GM18508 (cell line): ENCODE data around the gene CRACDL.

Experiments used
- ATAC-seq: cut with Tn5 transposase; IDR thresholded peaks from one replicate; pipeline ENCODE4 v1.9.1; 2021; ENCODE audit warnings: moderate number of reproducible peaks; ENCODE audit not compliant: insufficient read depth, unreplicated experiment

The CRACDL gene

DNA sequence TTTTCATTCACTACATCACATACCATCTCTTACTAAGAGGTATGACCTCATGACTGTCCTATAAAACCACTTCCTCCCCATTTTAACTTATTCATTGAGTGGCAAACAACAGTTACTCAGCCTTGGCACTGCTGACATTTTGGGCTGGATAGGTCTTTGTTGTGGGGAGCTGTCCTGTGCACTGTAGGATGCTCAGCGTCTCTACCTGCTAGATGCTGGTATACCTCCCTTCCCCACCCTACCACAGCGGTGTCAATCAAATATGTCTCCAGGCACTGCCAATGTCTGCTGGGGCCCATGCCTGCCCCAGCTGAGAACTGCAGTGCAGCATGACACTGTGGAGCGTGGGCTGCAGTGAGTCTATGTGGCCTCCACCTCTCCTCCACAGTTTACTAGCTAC lies 128.8 kb downstream of the CRACDL start:
- ATAC-seq = no peak

- ATAC-seq = no peak
Observed at GRCh38 chr2:98806236-98806697, 129.8 kb downstream of the CRACDL start.

GRCh38 chr2:98805412-98806171 lies 130.4 kb downstream of the CRACDL start:
- no peak for ATAC-seq

GRCh38 chr2:98804736-98805135 lies 131.3 kb downstream of the CRACDL start:
- ATAC-seq = no peak

DNA sequence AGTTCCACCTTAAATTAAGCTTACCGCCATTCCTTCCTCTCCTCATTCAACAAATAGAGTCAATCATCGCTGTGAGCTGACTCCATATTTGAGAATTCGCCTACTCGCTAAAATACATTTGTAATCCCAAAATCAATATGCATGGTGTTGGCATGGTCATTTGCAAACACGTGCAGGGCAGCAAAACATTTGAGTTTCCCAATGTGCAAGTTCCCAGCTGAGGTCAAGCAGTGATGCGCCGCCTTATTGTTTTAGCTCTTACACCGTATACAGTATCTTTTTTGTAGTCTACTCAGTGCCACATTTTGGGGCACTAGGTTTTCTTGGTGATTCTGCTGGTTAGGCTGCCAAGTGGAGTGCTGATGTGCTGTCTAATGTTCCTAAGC lies 131.8 kb downstream of the CRACDL start:
- no peak for ATAC-seq

GRCh38 chr2:98803405-98804264 lies 132.4 kb downstream of the CRACDL start:
- ATAC-seq = no peak

- no peak for ATAC-seq
Observed at GRCh38 chr2:98802344-98802743, 133.7 kb downstream of the CRACDL start.

DNA sequence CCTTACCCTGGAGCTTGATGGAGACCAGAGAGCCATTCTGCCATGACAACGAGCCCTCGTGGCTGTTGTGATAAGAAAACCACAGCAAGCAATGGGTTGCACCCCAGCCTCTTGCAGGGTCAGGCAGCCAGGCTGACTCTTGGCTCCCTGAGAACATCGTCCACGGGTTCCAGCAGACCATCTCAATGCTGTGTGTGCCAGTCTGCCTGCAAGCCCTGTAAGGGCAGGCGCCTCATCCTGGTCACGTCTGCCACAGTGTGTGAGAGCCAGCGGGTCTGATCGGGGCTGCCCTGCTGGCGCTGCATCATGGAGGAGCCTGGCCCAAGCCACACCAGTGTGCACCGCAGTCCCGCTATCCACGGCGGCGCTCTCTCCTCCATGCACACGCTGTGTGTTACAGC lies 134.1 kb downstream of the CRACDL start:
- ATAC-seq = no peak

DNA sequence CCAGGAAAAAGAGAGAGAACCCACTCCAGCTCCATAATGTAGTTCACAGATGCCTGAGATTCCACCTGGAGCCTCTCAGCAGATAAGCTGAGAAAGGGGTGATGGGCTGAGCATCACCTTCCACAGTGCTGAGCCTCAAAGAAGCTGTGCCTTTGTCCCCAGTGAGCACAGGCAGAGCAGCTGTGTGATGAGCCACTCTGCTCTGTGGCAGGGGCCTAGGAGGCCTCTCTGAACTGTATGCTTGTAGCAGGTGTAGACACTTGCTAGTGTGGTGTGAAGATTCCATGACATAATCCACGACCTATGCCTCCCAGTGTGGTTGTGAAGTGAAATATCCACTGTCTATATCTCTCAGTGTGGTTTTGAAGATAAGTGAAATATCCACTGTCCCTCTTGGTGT lies 134.7 kb downstream of the CRACDL start:
- no peak for ATAC-seq

DNA sequence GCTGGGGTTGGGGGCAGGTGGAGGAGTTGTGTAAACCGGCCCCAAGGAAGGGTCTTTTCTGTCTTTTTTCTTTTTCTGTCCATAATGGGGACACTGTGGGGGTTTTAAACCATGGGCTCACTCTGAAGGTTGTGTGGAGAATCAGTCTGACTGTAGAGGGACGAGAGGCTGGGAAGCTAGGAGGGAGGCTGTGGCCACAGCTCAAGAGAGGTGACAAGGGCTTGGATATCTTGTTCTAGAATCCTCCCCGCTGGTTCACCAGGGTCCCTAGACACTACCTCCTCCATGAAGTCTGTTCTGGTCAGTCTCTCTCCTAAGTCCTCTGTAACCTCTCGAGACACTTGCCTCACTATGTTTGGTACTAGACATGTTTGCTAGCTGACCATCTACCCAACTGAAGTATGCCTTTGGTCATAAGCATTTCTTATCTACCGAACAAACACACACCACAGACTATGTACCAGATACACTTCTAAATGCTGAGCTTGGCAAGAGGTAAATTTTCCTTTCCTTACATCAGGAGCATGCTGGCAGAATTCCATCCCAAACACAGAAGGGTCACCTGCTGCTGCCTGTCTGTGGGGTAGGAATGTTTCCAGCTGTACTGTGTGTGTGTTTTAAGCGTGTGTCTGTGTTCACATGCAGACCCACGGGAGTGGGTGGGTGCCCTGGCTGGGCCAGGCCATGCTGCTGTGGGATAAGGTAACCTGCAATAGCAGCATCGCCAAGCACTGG lies 135.5 kb downstream of the CRACDL start:
- ATAC-seq = no peak

DNA sequence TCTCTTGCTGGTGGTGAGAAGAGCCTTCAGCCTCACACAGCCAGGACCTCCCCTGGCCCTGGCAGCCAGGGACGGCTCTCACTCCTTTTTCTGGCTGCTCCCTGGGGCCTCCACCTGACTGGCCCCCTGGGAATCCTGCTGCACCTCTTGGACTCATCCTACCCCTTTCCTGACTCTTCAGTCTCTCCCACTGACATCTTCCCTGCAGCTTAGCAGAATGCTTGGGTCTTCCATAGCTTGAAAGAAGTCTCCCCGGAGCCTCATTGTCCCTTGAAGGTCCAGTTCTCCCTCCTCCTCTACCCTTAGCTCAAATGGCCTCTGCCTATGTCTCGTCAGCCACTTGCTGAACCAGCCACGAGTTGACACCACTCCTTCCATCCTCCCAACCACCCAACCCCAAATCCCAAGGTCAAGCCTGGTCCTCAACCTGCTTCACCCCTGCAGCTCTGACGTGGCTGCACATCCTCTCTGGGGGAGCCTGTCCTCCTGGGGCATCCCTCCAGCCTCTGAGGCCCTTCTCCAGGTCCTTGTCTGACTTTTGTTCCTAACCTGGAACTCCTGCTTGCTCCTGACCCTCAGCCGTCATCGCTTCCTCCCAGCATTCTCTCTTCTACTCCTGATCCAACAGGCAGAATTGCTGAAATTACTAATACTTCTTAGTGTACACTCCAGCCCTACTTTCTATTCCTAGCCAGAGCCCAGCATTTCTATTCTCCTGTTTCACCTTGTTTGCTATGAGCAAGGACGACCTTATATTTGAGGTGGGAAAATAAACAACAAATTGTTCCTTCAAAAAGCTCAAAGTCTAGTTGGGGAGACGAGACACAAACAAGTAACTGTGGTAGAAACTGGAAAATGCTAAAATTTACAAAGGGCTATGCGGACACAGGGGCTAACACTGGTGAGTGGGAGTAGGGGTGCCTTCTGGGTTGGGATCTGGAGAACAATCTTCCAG lies 136.4 kb downstream of the CRACDL start:
- ATAC-seq = no peak

- no peak for ATAC-seq
Observed at GRCh38 chr2:98796775-98797544, 139.1 kb downstream of the CRACDL start.

GRCh38 chr2:98795891-98796676 lies 139.9 kb downstream of the CRACDL start:
- no peak for ATAC-seq

DNA sequence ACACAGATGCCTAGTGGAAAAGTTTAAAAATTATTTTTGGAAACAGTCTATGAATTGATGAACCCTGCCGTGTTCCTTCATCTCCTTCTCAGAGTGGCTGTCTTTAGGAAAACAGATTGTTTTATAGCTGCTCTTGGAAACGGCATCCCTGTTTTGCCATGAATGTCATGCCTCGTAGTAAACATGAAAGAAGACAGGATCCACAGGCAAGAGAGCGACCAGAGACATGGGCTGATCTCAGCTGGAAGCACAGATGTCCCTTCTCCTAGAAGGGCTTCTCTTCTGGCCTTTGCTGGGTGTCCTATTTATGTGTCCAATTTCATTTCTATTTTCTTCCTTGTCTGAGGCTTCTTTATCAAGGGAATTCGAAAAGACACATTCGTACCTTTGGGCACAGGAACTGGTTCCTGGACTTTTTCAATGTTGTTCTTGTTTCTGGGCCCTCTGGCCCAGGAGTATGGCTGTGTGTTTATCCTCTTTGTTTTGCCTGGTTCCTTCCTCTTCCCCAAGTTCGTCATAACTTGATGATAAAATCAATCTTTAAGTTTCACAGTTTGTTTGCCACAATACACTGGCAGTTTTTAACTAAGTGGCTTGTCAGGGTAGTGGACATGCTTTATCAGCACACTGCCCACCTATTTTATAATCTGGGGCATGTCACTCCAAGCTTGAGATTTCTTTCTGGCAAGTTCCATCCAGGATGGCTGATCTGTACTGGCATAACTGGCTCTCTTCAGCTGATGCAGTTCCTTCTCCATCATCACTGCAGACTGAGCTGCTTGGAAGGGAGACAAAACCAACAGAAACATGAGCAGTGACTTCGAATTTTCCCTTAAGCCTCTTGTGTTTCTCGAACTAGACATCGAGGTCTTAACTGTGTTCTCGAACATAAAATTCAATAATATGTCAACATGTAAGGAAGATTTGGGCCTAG lies 141.9 kb downstream of the CRACDL start:
- ATAC-seq = no peak

GRCh38 chr2:98793275-98793674 lies 142.8 kb downstream of the CRACDL start:
- no peak for ATAC-seq

- no peak for ATAC-seq
Observed at GRCh38 chr2:98790221-98790620, 145.8 kb downstream of the CRACDL start.

- no peak for ATAC-seq
Observed at GRCh38 chr2:98787700-98788099, 148.3 kb downstream of the CRACDL start.
